Activated T-cell treated with anti-CD3 and anti-CD28 coated beads, Interleukin-2, amount 50 U/mL, for 1 hour (primary cell): Measurements from ENCODE around the gene PLEKHB1.

Experiments
- DNase-seq: peaks from one replicate; pipeline ENCODE4 v3.0.0-alpha.2; 2020

Gene PLEKHB1

DNA sequence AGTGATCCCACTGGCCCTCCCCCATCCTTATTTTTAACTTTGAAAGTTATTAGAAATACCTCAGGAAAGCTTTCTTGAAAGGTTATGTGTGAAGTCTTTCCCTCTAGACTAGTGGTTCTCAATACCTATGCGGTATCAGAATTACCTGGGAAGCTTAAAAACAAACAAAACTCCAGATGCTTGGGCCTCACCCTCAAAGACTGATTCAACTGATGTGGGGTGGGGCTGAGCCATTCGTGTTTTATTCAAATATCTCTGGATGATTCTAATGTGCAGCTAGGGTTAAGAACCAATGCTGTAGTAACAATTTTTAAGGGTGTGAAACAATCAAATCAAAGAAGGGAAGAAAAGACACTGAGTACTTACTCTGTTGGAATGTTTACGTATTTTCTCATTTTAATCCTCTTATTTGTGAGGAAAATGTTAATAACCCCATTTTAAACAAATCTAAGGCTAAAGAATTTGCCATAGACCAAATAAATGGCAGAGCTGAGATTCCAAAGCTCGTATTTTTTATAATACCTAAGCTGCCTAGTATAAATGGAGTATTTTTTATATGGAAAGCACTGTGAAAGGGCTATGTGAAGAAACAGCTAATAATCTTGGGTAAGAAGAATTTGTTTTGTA, 47.6 kb downstream of the PLEKHB1 start:
- no peak for DNase-seq

DNA sequence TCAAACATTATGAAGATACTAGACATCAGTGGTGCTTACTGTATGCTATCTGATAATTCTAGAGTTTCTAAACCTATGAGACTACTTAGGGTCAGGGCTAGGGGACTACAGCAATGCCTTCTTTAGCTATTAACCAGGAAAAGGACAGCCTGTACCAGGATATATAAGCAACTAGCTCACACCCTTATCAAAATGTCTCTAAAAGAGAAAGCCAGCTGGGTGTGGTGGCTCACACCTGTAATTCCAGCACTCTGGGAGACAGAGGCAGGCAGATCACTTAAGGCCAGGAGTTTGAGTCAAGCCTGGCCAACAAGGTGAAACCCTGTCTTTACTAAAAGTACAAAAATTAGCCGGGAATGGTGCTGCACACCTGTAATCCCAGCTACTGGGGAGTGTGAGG, 58.7 kb downstream of the PLEKHB1 start:
- DNase-seq = no peak

DNA sequence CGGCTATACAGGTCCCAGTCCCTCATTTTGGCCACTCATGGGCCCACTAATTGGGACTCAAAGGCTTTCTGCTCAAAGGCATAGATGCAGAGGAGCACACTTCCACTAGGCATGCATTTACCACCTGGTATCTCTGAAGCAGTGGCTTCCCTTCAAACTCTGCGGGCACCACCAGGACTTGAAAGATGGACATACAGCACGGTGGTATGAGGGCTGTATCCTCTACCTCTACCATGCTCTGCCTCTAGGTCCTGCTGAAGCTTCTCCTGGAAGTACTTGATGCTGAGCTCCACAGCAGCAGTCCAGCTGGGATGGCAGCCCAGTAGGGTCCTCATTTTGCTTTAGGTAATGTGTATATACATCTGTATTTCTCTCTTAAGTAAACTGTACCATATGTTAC, 64.6 kb downstream of the PLEKHB1 start:
- no peak for DNase-seq
